Measurements from ENCODE around the gene RALB. TPM values are rescaled to one million over a fixed set of nuclear protein-coding genes. Genes with fewer than 3 reads are reported as not detected.

Gene RALB
- total and polyA plus RNA-seq, 2 experiments from 2014 or later = 15.2 to 17.4 TPM

- ATAC-seq (no peak), DNase-seq (ENCODE audit: low spot score) (no peak)
- Histone ChIP-seq H3K4me1 (ENCODE audit: insufficient read depth) (no peaks in the 10 kb centered on the region; the same call in 1 of the 2 replicates), H3K9me2 (ENCODE audit: insufficient read depth) (peaks cover 2% of the 10 kb centered on the region; the same call in 1 of the 2 replicates), H3K27ac (ENCODE audit: low read depth) (no peak overlapping the region), H3K27me3 (ENCODE audit: insufficient read depth) (peaks cover 23% of the 10 kb centered on the region), H2AFZ (no peak overlapping the region), H4K20me1 (replicated peaks; ENCODE audit: insufficient read depth) (no peaks in the 10 kb centered on the region), H3K4me3 (no peak overlapping the region), H3K4me2 (no peak overlapping the region), H3K36me3 (ENCODE audit: insufficient read depth) (no peaks in the 10 kb centered on the region; the same call in 1 of the 2 replicates), H3F3A (replicated peaks; ENCODE audit: low read depth) (no peaks in the 10 kb centered on the region), H3K79me2 (replicated peaks; ENCODE audit: insufficient read depth) (peaks cover under 1% of the 10 kb centered on the region; the same call in 1 of the 2 replicates)
- H3K27me3 Mint-ChIP-seq (ENCODE audit: insufficient read depth, low read depth, poor library complexity) = peaks cover 28% of the 10 kb centered on the region
- no peak for TF ChIP-seq EZH2 (IDR thresholded peaks at IDR 0.05; ENCODE audit: low read depth, unreplicated experiment)
- no peak for TF ChIP-seq STAT1 (IDR thresholded peaks at IDR 0.05; ENCODE audit: unreplicated experiment)
- no peak for TF ChIP-seq POLR2AphosphoS5 (IDR thresholded peaks at IDR 0.05; ENCODE audit: low read depth)
- TF ChIP-seq ZNF114 (CRISPR knock-in tag; IDR thresholded peaks at IDR 0.05) = no peak
- no peak overlapping the region for H3K27ac Mint-ChIP-seq
- H3K9me3 Mint-ChIP-seq = peaks cover 4% of the 10 kb centered on the region
- peaks cover 7% of the 10 kb centered on the region; the same call in 2 of the 3 replicates for H3K4me1 Mint-ChIP-seq
- no peak overlapping the region for H3K4me3 Mint-ChIP-seq
- H3K36me3 Mint-ChIP-seq (ENCODE audit: low read depth) = peaks cover 4% of the 10 kb centered on the region
Measured at GRCh38 chr2:120227111-120227991, 25.3 kb upstream of the RALB start.

GRCh38 chr2:120228503-120228902 is 24.1 kb upstream of the RALB start:
- Histone ChIP-seq H3K9me2 (ENCODE audit: insufficient read depth) (no peaks in the 10 kb centered on the region), H3K27ac (ENCODE audit: low read depth) (no peak overlapping the region), H3K27me3 (ENCODE audit: insufficient read depth) (peaks cover 18% of the 10 kb centered on the region), H3K4me3 (no peak overlapping the region), H3K79me2 (replicated peaks; ENCODE audit: insufficient read depth) (no peaks in the 10 kb centered on the region), H2AFZ (no peak overlapping the region), H3K4me2 (no peak overlapping the region), H4K20me1 (replicated peaks; ENCODE audit: insufficient read depth) (no peaks in the 10 kb centered on the region), H3F3A (replicated peaks; ENCODE audit: low read depth) (no peaks in the 10 kb centered on the region), H3K4me1 (ENCODE audit: insufficient read depth) (no peaks in the 10 kb centered on the region; the same call in 1 of the 2 replicates), H3K36me3 (ENCODE audit: insufficient read depth) (no peaks in the 10 kb centered on the region)
- H3K36me3 Mint-ChIP-seq (ENCODE audit: low read depth) = no peaks in the 10 kb centered on the region
- TF ChIP-seq ZNF331 (CRISPR knock-in tag; IDR thresholded peaks at IDR 0.05; ENCODE audit: low read depth) (no peak), CREB1 (CRISPR knock-in tag; IDR thresholded peaks at IDR 0.05; ENCODE audit: low read depth) (no peak), REST (IDR thresholded peaks at IDR 0.05; ENCODE audit: unreplicated experiment) (no peak), EZH2phosphoT487 (IDR thresholded peaks at IDR 0.05; ENCODE audit: unreplicated experiment) (no peak), NANOG (IDR thresholded peaks at IDR 0.05; ENCODE audit: borderline replicate concordance) (no peak), ZNF462 (CRISPR knock-in tag; IDR thresholded peaks at IDR 0.05) (no peak), EZH2 (IDR thresholded peaks at IDR 0.05; ENCODE audit: low read depth, unreplicated experiment) (no peak), JUNB (IDR thresholded peaks at IDR 0.05; ENCODE audit: unreplicated experiment) (no peak), STAT1 (IDR thresholded peaks at IDR 0.05; ENCODE audit: unreplicated experiment) (no peak)
- ATAC-seq = no peak
- no peak for DNase-seq (ENCODE audit: low spot score)
- no peaks in the 10 kb centered on the region for H3K9me3 Mint-ChIP-seq
- H3K27ac Mint-ChIP-seq = no peak overlapping the region
- H3K4me3 Mint-ChIP-seq = no peak overlapping the region
- H3K27me3 Mint-ChIP-seq (ENCODE audit: insufficient read depth, low read depth, poor library complexity) = peaks cover 27% of the 10 kb centered on the region
- H3K4me1 Mint-ChIP-seq = peaks cover 6% of the 10 kb centered on the region; the same call in 1 of the 3 replicates

All from GM23338 (cell line).